GM21423 (cell line): ENCODE results near the gene C15orf40.
"Not testable (repeated sequence)": the region's sequence is repeated elsewhere in the genome, so short reads cannot be mapped to it uniquely, and the experiment has no call there.

ENCODE experiments used
- ATAC-seq: cut with Tn5 transposase; IDR thresholded peaks from one replicate; pipeline ENCODE4 v1.9.1; 2021; ENCODE audit warnings: mild to moderate bottlenecking, moderate library complexity; ENCODE audit not compliant: unreplicated experiment

C15orf40 gene

GRCh38 chr15:82952158-82953081 lies 59.0 kb downstream of the C15orf40 start, which contains the start of gene HOMER2:
Gene HOMER2, minus strand, starts transcription at chr15:82952720. Its CDS starts 185 bp downstream, at chr15:82952535.
- peak; percentile 41 for ATAC-seq

GRCh38 chr15:82951472-82952157 lies 59.8 kb downstream of the C15orf40 start:
- no peak for ATAC-seq

GRCh38 chr15:82950746-82951370 lies 60.6 kb downstream of the C15orf40 start:
- no peak for ATAC-seq

GRCh38 chr15:82950295-82950694 lies 61.1 kb downstream of the C15orf40 start:
- ATAC-seq = no peak

GRCh38 chr15:82946155-82946701 lies 65.2 kb downstream of the C15orf40 start:
- ATAC-seq = no peak

- ATAC-seq = no peak
These were observed 66.1 kb downstream of the C15orf40 start for GRCh38 chr15:82945326-82945725.

- ATAC-seq = no peak
These were observed 66.6 kb downstream of the C15orf40 start for GRCh38 chr15:82944821-82945220.

- ATAC-seq = no peak
These were observed 67.4 kb downstream of the C15orf40 start for GRCh38 chr15:82944056-82944455.

GRCh38 chr15:82943176-82943575 lies 68.3 kb downstream of the C15orf40 start:
- ATAC-seq = no peak

GRCh38 chr15:82942691-82943090 lies 68.7 kb downstream of the C15orf40 start:
- no peak for ATAC-seq

GRCh38 chr15:82939678-82940077 lies 71.8 kb downstream of the C15orf40 start:
- ATAC-seq = not testable (repeated sequence)
